Measurements from ENCODE around the gene KRT86. TPM values are rescaled to one million over a fixed set of nuclear protein-coding genes. Genes with fewer than 3 reads are reported as not detected.

Gene KRT86
- total and polyA plus RNA-seq, 7 experiments from 2014 or later = 0.13 to 1.5 TPM; not detected in 5

- Histone ChIP-seq H3K36me3 (ENCODE audit: control insufficient read depth in 2 of 3, insufficient read depth in 3 of 3, low read length in 3 of 3) (no peaks in the 10 kb centered on the region), H3K27me3 (ENCODE audit: control insufficient read depth in 2 of 2, insufficient read depth in 2 of 2, low read length in 2 of 2) (no peaks in the 10 kb centered on the region), H3K9me3 (ENCODE audit: control insufficient read depth in 2 of 3, low read length in 3 of 3) (no peaks in the 10 kb centered on the region), H3K27ac (ENCODE audit: low read depth, low read length) (no peak overlapping the region), H3K4me1 (ENCODE audit: control insufficient read depth in 2 of 2, insufficient read depth in 2 of 2, low read length in 2 of 2) (peaks cover 13 to 19% of the 10 kb centered on the region in 2 donors), H3K4me3 (ENCODE audit: low read length) (no peak overlapping the region)
- H3K27ac Mint-ChIP-seq = peak overlapping the region in 7 of 9 donors; percentile 2 to 78 (median 27)
- peaks cover 0 to 22% (median 4%) of the 10 kb centered on the region in 5 donors for H3K27me3 Mint-ChIP-seq
- H3K9me3 Mint-ChIP-seq = peaks cover 0 to 3% (median 0%) of the 10 kb centered on the region in 11 donors
- intact Hi-C loops (cut with micrococcal nuclease) = loop anchor here in 1 of 2 donors (1.0 kb wide), 1 partner anchor 24 kb away; no protein-coding TSS in a partner anchor
- H3K4me1 Mint-ChIP-seq = peaks cover 3 to 28% (median 26%) of the 10 kb centered on the region in 7 donors
- peak; percentile 97 for ATAC-seq
- ChIA-PET POLR2A (interaction anchor here (1.9 kb wide), 1 partner anchor 10 kb away, joined by 4 read pairs; no protein-coding TSS in a partner anchor), CTCF (interaction anchor here (0.6 to 1.5 kb wide), 9 partner anchors 11 to 629 kb away, joined by 3 to 5 read pairs (median 3); no protein-coding TSS in a partner anchor)
- H3K36me3 Mint-ChIP-seq = no peaks in the 10 kb centered on the region
- DNase-seq = peak in 8 of 9 donors; percentile 31 to 87 (median 74)
- peak overlapping the region in 8 of 10 donors; percentile 11 to 62 (median 46) for H3K4me3 Mint-ChIP-seq
Measured at GRCh38 chr12:52351196-52352059, 77.0 kb downstream of the KRT86 start.

DNA sequence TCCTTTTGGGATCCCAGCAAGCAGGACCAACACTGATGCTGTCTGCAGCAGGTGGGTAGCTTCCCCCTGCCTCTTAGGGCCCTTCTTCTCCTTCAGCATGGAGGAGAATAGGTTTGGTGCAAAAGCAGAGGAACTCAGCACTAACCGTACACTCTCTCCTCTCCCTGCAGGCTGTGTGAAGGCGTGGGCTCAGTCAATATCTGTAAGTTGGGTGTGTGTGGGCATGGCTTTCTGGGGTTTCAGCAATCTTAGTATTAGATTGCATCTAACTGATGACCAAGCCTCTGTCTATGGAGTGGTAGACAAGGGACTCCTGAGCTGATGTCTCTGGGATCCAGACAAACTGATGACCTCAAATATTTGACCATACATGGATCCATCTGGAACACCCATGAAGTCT, 78.5 kb downstream of the KRT86 start:
- Mint-ChIP-seq H3K27me3 (peaks cover 0 to 23% (median 4%) of the 10 kb centered on the region in 5 donors), H3K36me3 (no peaks in the 10 kb centered on the region), H3K4me3 (peak overlapping the region in 2 of 10 donors; percentile 7 to 8), H3K27ac (peak overlapping the region in 1 of 9 donors; percentile 8), H3K4me1 (peaks cover 3 to 33% (median 28%) of the 10 kb centered on the region in 7 donors), H3K9me3 (peaks cover 0 to 3% (median 0%) of the 10 kb centered on the region in 11 donors)
- H3K27ac ChIP-seq (ENCODE audit: low read depth, low read length) = no peak overlapping the region
- peaks cover 13 to 19% of the 10 kb centered on the region in 2 donors for H3K4me1 ChIP-seq (ENCODE audit: control insufficient read depth in 2 of 2, insufficient read depth in 2 of 2, low read length in 2 of 2)
- ChIA-PET CTCF (interaction anchor here (1.1 kb wide), 1 partner anchor 527 kb away, joined by 4 read pairs; no protein-coding TSS in a partner anchor), POLR2A (no interaction called here)
- H3K36me3 ChIP-seq (ENCODE audit: control insufficient read depth in 2 of 3, insufficient read depth in 3 of 3, low read length in 3 of 3) = no peaks in the 10 kb centered on the region
- no peaks in the 10 kb centered on the region for H3K9me3 ChIP-seq (ENCODE audit: control insufficient read depth in 2 of 3, low read length in 3 of 3)
- no peaks in the 10 kb centered on the region for H3K27me3 ChIP-seq (ENCODE audit: control insufficient read depth in 2 of 2, insufficient read depth in 2 of 2, low read length in 2 of 2)
- intact Hi-C loops (cut with micrococcal nuclease) = no loop called here
- DNase-seq (no peak), ATAC-seq (no peak)
- no peak overlapping the region for H3K4me3 ChIP-seq (ENCODE audit: low read length)

GRCh38 chr12:52353766-52354165, 79.3 kb downstream of the KRT86 start:
- H3K27ac ChIP-seq (ENCODE audit: low read depth, low read length) = no peak overlapping the region
- Mint-ChIP-seq H3K27ac (no peak overlapping the region), H3K9me3 (peaks cover 0 to 3% (median 0%) of the 10 kb centered on the region in 11 donors), H3K27me3 (peaks cover 0 to 22% (median 4%) of the 10 kb centered on the region in 5 donors), H3K4me1 (peaks cover 8 to 41% (median 34%) of the 10 kb centered on the region in 7 donors), H3K4me3 (no peak overlapping the region), H3K36me3 (no peaks in the 10 kb centered on the region)
- no peaks in the 10 kb centered on the region for H3K27me3 ChIP-seq (ENCODE audit: control insufficient read depth in 2 of 2, insufficient read depth in 2 of 2, low read length in 2 of 2)
- CTCF ChIA-PET = no interaction called here
- DNase-seq (no peak), ATAC-seq (no peak)
- intact Hi-C loops (cut with micrococcal nuclease) = no loop called here
- H3K9me3 ChIP-seq (ENCODE audit: control insufficient read depth in 2 of 3, low read length in 3 of 3) = no peaks in the 10 kb centered on the region
- H3K4me3 ChIP-seq (ENCODE audit: low read length) = no peak overlapping the region
- POLR2A ChIA-PET = no interaction called here
- H3K36me3 ChIP-seq (ENCODE audit: control insufficient read depth in 2 of 3, insufficient read depth in 3 of 3, low read length in 3 of 3) = no peaks in the 10 kb centered on the region
- H3K4me1 ChIP-seq (ENCODE audit: control insufficient read depth in 2 of 2, insufficient read depth in 2 of 2, low read length in 2 of 2) = peaks cover 21 to 26% of the 10 kb centered on the region in 2 donors

DNA sequence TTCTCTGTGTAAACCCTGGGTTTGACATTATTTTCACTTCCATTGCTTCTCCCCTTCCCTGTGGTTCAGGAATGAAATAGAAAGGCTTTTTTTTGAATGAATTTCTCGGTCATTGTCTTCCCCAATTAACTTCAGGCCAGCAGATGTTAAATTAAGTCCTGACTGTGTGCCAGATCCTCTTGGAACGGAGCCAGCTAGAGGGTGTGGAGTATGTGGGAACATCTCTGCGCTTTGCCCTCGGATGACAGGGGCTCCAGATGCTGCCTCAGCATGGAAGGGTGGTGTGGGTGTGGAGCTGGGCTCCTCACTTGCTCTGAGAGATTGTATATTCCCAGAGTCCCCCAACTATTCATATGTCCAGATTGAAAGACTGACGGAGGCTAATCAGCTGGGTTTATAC, 79.8 kb downstream of the KRT86 start:
- Mint-ChIP-seq H3K4me3 (no peak overlapping the region), H3K4me1 (peaks cover 12 to 45% (median 39%) of the 10 kb centered on the region in 7 donors), H3K36me3 (no peaks in the 10 kb centered on the region), H3K9me3 (peaks cover 0 to 3% (median 0%) of the 10 kb centered on the region in 11 donors), H3K27me3 (peaks cover 0 to 22% (median 4%) of the 10 kb centered on the region in 5 donors), H3K27ac (no peak overlapping the region)
- Histone ChIP-seq H3K27ac (ENCODE audit: low read depth, low read length) (no peak overlapping the region), H3K9me3 (ENCODE audit: control insufficient read depth in 2 of 3, low read length in 3 of 3) (no peaks in the 10 kb centered on the region), H3K27me3 (ENCODE audit: control insufficient read depth in 2 of 2, insufficient read depth in 2 of 2, low read length in 2 of 2) (no peaks in the 10 kb centered on the region), H3K4me3 (ENCODE audit: low read length) (no peak overlapping the region), H3K4me1 (ENCODE audit: control insufficient read depth in 2 of 2, insufficient read depth in 2 of 2, low read length in 2 of 2) (peaks cover 25 to 31% of the 10 kb centered on the region in 2 donors), H3K36me3 (ENCODE audit: control insufficient read depth in 2 of 3, insufficient read depth in 3 of 3, low read length in 3 of 3) (no peaks in the 10 kb centered on the region)
- DNase-seq (no peak), ATAC-seq (no peak)
- ChIA-PET CTCF (no interaction called here), POLR2A (no interaction called here)
- intact Hi-C loops (cut with micrococcal nuclease) = no loop called here

DNA sequence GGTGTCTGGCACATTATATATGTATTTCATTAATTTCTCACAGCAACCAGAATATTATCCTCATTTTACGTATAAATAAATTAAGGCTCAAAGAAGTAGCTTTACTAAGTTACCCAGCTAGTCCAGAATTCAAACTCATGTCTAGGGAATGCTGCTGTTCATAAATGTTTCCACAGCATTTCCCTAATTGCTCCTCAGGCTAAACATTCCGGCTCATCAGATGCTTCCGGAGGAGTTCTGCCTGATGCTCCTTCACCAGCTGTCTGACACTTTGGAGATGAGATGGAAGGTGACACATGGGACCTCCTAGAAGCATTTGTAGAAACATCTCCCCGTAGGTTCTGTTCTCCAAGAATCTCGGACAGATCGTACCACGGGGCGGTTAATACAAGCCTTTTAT, 80.7 kb downstream of the KRT86 start:
- CTCF ChIA-PET = interaction anchor here (0.6 kb wide), 1 partner anchor 25 kb away, joined by 5 read pairs; no protein-coding TSS in a partner anchor

DNA sequence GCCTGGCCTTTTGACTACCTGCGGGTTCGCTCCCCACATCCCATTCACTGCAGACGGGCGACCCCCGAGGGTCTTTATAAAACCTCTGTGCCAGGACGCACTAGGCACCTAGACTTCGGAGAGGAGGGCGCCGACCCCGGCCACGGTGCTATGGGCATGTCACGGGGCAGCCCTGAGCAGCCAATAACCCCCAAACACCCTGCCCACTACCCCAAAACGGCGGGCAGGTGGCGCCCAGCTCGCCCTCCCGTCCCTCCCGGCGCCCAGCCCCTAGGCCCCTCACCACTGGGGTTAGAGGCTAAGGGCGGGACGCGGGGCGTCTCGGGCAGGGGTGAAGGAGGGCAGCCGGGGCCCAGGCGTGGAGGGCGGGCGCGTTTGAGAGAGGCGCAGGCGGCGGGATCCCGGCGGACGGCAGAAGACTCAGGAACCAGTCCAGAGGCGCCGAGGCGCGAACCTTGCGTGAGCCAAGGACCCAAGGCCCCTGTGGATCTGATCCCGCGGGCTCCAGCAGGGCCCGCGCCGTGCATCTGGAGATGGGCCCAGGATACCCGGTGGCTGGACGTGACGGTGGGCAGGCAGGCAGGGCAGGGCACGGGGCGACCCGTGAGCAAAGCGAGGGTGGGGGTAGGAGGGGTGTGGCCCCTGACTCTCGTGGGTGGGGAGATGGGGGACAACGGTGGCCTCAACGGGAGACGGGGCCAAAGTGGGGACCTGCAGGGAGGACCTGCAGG, 81.8 kb downstream of the KRT86 start:
- POLR2A ChIA-PET = no interaction called here
- Mint-ChIP-seq H3K4me3 (no peak overlapping the region), H3K4me1 (peaks cover 16 to 48% (median 42%) of the 10 kb centered on the region in 7 donors), H3K36me3 (no peaks in the 10 kb centered on the region), H3K9me3 (peaks cover 0 to 3% (median 0%) of the 10 kb centered on the region in 11 donors), H3K27me3 (peaks cover 0 to 19% (median 4%) of the 10 kb centered on the region in 5 donors), H3K27ac (no peak overlapping the region)
- Histone ChIP-seq H3K27ac (ENCODE audit: low read depth, low read length) (no peak overlapping the region), H3K4me3 (ENCODE audit: low read length) (no peak overlapping the region), H3K4me1 (ENCODE audit: control insufficient read depth in 2 of 2, insufficient read depth in 2 of 2, low read length in 2 of 2) (peaks cover 23 to 29% of the 10 kb centered on the region in 2 donors), H3K9me3 (ENCODE audit: control insufficient read depth in 2 of 3, low read length in 3 of 3) (no peaks in the 10 kb centered on the region), H3K27me3 (ENCODE audit: control insufficient read depth in 2 of 2, insufficient read depth in 2 of 2, low read length in 2 of 2) (no peaks in the 10 kb centered on the region), H3K36me3 (ENCODE audit: control insufficient read depth in 2 of 3, insufficient read depth in 3 of 3, low read length in 3 of 3) (no peaks in the 10 kb centered on the region)
- ATAC-seq = no peak
- no peak for DNase-seq
- CTCF ChIA-PET = no interaction called here
- intact Hi-C loops (cut with micrococcal nuclease) = no loop called here

More for the DNA sequence above, 80.7 kb downstream of the KRT86 start:
- no peak overlapping the region for H3K4me3 ChIP-seq (ENCODE audit: low read length)
- no peaks in the 10 kb centered on the region for H3K36me3 ChIP-seq (ENCODE audit: control insufficient read depth in 2 of 3, insufficient read depth in 3 of 3, low read length in 3 of 3)
- ATAC-seq (no peak), DNase-seq (no peak)
- Mint-ChIP-seq H3K4me3 (no peak overlapping the region), H3K4me1 (peaks cover 16 to 52% (median 47%) of the 10 kb centered on the region in 7 donors), H3K27me3 (peaks cover 0 to 19% (median 4%) of the 10 kb centered on the region in 5 donors), H3K9me3 (peaks cover 0 to 3% (median 0%) of the 10 kb centered on the region in 11 donors), H3K27ac (no peak overlapping the region), H3K36me3 (no peaks in the 10 kb centered on the region)
- no peaks in the 10 kb centered on the region for H3K9me3 ChIP-seq (ENCODE audit: control insufficient read depth in 2 of 3, low read length in 3 of 3)
- POLR2A ChIA-PET = no interaction called here
- H3K27ac ChIP-seq (ENCODE audit: low read depth, low read length) = no peak overlapping the region
- no peaks in the 10 kb centered on the region for H3K27me3 ChIP-seq (ENCODE audit: control insufficient read depth in 2 of 2, insufficient read depth in 2 of 2, low read length in 2 of 2)
- intact Hi-C loops (cut with micrococcal nuclease) = no loop called here
- H3K4me1 ChIP-seq (ENCODE audit: control insufficient read depth in 2 of 2, insufficient read depth in 2 of 2, low read length in 2 of 2) = peaks cover 29 to 33% of the 10 kb centered on the region in 2 donors
